Prostate gland (tissue), 2 donors: ENCODE data around the gene SNED1.

ENCODE experiments used
- POLR2A ChIP-seq: fragments of 450-650 bp; IDR thresholded peaks from one replicate; pipeline ENCODE4 v1.6.1; 2016; ENCODE audit warnings: antibody characterized with exemption, mild to moderate bottlenecking
- TF ChIP-seq, protein P1 (sequence below), 4 experiments: fragments of 200-600 bp in 2 of 4; fragments of 450-650 bp in 2 of 4; sonication (generic) in 2 of 4; IDR thresholded peaks; 1 replicate in 3 of 4; 2 replicates in 1 of 4; pipeline ENCODE4 v1.5.1; 2016 to 2019; ENCODE audit warnings: antibody characterized with exemption in 4 of 4, mild to moderate bottlenecking in 2 of 4, moderate library complexity in 2 of 4

DNA sequence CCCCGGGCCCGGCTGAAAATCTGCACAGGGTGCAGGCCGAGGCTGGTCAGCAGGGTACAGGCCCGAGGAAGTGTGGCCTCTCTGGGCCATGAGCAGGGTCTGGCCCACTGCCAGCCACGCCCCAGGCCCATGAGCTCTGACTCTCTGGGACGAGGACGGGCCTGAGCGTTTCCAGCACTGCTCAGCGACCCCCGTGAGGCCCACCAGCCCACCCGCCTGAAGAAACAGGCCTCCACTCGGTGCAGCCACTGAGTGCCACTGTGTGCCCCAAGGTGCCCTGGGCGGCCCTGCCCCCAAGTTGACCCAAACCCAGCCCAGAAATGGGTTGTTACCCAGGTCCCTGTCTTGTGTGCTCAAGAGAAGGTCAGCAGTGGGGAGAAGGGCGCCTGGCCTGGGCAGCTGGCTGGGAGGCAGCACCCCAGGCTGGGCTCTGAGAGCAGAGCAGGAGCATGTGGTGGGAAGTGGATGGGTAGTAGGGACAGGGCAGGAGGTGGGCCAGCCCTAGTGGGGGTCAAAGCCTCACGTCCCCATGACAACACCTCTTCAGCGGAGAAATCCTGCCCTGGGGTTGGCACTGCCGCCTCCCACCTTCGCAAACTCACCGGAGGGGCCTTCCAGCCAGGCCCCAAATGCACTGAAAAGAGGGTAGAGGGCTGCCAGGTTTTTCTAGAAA, 2.1 kb upstream of the SNED1 start:
- TF ChIP-seq, protein P1, sequence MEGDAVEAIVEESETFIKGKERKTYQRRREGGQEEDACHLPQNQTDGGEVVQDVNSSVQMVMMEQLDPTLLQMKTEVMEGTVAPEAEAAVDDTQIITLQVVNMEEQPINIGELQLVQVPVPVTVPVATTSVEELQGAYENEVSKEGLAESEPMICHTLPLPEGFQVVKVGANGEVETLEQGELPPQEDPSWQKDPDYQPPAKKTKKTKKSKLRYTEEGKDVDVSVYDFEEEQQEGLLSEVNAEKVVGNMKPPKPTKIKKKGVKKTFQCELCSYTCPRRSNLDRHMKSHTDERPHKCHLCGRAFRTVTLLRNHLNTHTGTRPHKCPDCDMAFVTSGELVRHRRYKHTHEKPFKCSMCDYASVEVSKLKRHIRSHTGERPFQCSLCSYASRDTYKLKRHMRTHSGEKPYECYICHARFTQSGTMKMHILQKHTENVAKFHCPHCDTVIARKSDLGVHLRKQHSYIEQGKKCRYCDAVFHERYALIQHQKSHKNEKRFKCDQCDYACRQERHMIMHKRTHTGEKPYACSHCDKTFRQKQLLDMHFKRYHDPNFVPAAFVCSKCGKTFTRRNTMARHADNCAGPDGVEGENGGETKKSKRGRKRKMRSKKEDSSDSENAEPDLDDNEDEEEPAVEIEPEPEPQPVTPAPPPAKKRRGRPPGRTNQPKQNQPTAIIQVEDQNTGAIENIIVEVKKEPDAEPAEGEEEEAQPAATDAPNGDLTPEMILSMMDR (IDR thresholded peaks at IDR 0.05) = no peak
- no peak for TF ChIP-seq POLR2A
